Kidney (tissue), 14 donors: ENCODE results near the gene CDX2. TPM values are rescaled to one million over a fixed set of nuclear protein-coding genes. Genes with fewer than 3 reads are reported as not detected.

Experiments used
- DNase-seq, 5 donors: peaks; one replicate each; pipeline ENCODE4 v3.0.0-alpha.2; 2013 to 2020
- FAIRE-seq: peaks from 2 replicates; lab custom pipeline; 2012; peaks lifted over from hg19 to GRCh38; lab: Jason Lieb, UNC
- H3K27ac ChIP-seq, 2 donors: one replicate each; pipeline ENCODE4 v1.7.0; 2013; ENCODE audit warnings: low read depth in 2 of 2, low read length in 2 of 2, inconsistent platforms in 1 of 2
- H3K27me3 ChIP-seq: one replicate; pipeline ENCODE4 v1.7.1; 2013; ENCODE audit warnings: low read length, inconsistent platforms; ENCODE audit not compliant: control insufficient read depth, insufficient read depth
- H3K36me3 ChIP-seq, 3 donors: one replicate each; pipeline versions ENCODE4 v1.7.0 to v1.7.1; 2013; ENCODE audit warnings: low read length in 3 of 3, control low read depth in 1 of 3, inconsistent platforms in 1 of 3; ENCODE audit not compliant: insufficient read depth in 3 of 3, control insufficient read depth in 2 of 3
- H3K4me1 ChIP-seq, 3 donors: one replicate each; pipeline versions ENCODE4 v1.7.0 to v1.7.1; 2013; ENCODE audit warnings: low read length in 3 of 3, inconsistent platforms in 1 of 3, low read depth in 1 of 3; ENCODE audit not compliant: control insufficient read depth in 2 of 3, insufficient read depth in 2 of 3
- H3K4me3 ChIP-seq, 3 donors: one replicate each; pipeline versions ENCODE4 v1.7.0 to v1.8.1; 2013; ENCODE audit warnings: low read length in 3 of 3, control low read depth in 1 of 3, inconsistent platforms in 1 of 3
- H3K9ac ChIP-seq, 3 donors: one replicate each; pipeline versions ENCODE4 v1.7.0 to v1.7.1; 2013; ENCODE audit warnings: low read length in 3 of 3, control low read depth in 1 of 3, inconsistent platforms in 1 of 3
- H3K9me3 ChIP-seq, 3 donors: one replicate each; pipeline versions ENCODE4 v1.7.0 to v1.7.1; 2013; ENCODE audit warnings: low read length in 3 of 3, control low read depth in 1 of 3, inconsistent platforms in 1 of 3; ENCODE audit not compliant: control insufficient read depth in 2 of 3, insufficient read depth in 1 of 3
- intact Hi-C: fragments of 100-400 bp; cut with DNase I; formaldehyde crosslinking; loops from one replicate; pipeline ENCODE4 v1.11.1; 2022
- polyA plus RNA-seq: library from polyadenylated mRNA; stranded (reverse); fragments of 350-450 nt; fragmentation: Illumina TruSeq; extraction: RNeasy Lipid Tissue Mini Kit (QIAGEN cat#74804); gene quantifications from one replicate; pipeline ENCODE4 v1.2.3, GENCODE V29; 2014; ENCODE audit warnings: low read depth, low replicate concordance; ENCODE audit not compliant: insufficient read depth
- total RNA-seq: library from RNA; stranded (reverse); fragmentation: NEBNext Ultra II Directional; extraction: Animal tissue kit (Norgen Biotek cat#: 25700); gene quantifications from one replicate; pipeline ENCODE4 v1.2.1, GENCODE V29; 2021
- TF ChIP-seq, protein P1 (sequence below): IDR thresholded peaks from 3 replicates; pipeline ENCODE4 v1.5.1; 2012; ENCODE audit warnings: mild to moderate bottlenecking, moderate library complexity, borderline replicate concordance; ENCODE audit not compliant: insufficient read depth; ENCODE audit errors: extremely low read depth
- donor health status: control.
- donor health status: control.
- donor health status: control.
- donor health status: control.
- donor health status: control.
- donor health status: DM: yes; HTN: yes; CAD: no.
- donor health status: Normal renal cell carcinoma (clear cell type).

Gene CDX2
- total and polyA plus RNA-seq, 2 donors from 2014 or later, result not detected

DNA sequence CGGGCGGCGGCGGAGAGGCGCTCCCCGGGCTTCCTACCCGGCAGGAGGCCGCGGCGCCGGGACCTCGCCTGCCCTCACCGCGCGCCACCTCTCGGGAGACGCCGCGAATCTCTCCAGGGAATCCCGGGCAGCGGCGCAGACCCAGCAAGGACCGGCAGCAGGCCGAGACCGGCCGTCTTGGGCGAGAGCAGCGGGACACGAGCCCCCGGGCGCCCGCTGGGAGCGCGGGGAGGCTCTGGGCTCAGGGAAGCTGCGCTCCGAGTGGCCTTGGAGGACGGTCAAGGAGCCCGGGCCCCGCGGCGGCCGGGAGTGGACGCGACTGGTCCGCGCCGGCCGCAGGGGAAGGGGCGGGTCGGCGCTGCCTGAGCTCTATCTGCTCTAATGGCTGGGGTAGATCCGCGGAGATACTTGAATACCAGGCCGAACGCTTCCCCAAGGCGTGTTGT is 14.7 kb downstream of the CDX2 start:
- Histone ChIP-seq H3K9me3 (peaks cover 0 to 3% (median 0%) of the 10 kb centered on the region in 3 donors), H3K9ac (no peak overlapping the region), H3K27ac (peak overlapping the region; percentile 78 to 86), H3K36me3 (no peaks in the 10 kb centered on the region), H3K27me3 (peaks cover 56% of the 10 kb centered on the region), H3K4me1 (no peaks in the 10 kb centered on the region), H3K4me3 (peak overlapping the region in 2 of 3 donors; percentile 52 to 57)
- TF ChIP-seq, protein P1, sequence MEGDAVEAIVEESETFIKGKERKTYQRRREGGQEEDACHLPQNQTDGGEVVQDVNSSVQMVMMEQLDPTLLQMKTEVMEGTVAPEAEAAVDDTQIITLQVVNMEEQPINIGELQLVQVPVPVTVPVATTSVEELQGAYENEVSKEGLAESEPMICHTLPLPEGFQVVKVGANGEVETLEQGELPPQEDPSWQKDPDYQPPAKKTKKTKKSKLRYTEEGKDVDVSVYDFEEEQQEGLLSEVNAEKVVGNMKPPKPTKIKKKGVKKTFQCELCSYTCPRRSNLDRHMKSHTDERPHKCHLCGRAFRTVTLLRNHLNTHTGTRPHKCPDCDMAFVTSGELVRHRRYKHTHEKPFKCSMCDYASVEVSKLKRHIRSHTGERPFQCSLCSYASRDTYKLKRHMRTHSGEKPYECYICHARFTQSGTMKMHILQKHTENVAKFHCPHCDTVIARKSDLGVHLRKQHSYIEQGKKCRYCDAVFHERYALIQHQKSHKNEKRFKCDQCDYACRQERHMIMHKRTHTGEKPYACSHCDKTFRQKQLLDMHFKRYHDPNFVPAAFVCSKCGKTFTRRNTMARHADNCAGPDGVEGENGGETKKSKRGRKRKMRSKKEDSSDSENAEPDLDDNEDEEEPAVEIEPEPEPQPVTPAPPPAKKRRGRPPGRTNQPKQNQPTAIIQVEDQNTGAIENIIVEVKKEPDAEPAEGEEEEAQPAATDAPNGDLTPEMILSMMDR, result no peak
- no peak for FAIRE-seq
- intact Hi-C loops, result no loop called here
- peak in 2 of 5 donors; percentile 33 to 46 for DNase-seq

DNA sequence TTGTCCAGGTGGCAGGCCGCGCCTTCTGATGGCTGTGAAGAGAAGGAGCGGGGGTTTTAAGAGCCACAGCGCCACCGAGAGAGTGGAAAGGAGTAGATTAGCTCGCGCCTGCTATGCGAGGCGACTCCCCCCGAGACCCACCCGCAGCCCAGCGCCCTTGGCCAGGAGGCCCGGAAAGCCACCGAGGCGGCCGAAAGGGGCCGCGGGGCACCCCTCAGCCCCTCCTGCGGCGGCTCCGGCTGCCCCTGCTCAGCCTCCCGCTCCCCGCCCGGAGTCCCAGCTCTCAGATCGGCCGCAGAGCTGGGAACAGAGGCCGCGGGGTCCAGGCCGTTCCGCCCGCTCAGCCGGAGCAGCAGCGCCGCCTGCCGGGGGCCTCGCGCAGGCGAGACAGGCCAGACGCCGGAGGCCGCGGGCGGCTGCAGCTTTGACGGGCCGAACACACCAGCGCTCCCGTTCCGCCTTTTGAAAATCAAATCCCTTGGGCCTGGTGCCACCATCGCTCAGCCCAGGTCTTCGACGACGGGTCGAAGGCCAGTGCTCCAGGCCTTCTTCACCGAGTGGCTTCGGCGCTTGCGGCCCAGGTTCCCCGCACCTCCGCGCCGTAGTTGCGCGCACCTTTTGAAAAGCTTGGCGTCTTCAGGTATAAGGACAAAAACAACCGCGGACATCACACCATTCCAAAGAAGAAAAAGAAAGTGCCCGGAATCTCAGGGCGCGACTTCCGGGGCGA is 15.3 kb downstream of the CDX2 start:
- peak overlapping the region; percentile 78 to 86 for H3K27ac ChIP-seq
- H3K36me3 ChIP-seq, result no peaks in the 10 kb centered on the region
- FAIRE-seq (no peak), DNase-seq (peak; percentile 88 to 93 (median 91))
- no peaks in the 10 kb centered on the region for H3K4me1 ChIP-seq
- TF ChIP-seq, protein P1, result peak; percentile 82
- H3K4me3 ChIP-seq, result peak overlapping the region in 2 of 3 donors; percentile 52 to 57
- peaks cover 0 to 3% (median 0%) of the 10 kb centered on the region in 3 donors for H3K9me3 ChIP-seq
- intact Hi-C loops, result no loop called here
- peaks cover 50% of the 10 kb centered on the region for H3K27me3 ChIP-seq
- peak overlapping the region in 1 of 3 donors; percentile 69 for H3K9ac ChIP-seq

DNA sequence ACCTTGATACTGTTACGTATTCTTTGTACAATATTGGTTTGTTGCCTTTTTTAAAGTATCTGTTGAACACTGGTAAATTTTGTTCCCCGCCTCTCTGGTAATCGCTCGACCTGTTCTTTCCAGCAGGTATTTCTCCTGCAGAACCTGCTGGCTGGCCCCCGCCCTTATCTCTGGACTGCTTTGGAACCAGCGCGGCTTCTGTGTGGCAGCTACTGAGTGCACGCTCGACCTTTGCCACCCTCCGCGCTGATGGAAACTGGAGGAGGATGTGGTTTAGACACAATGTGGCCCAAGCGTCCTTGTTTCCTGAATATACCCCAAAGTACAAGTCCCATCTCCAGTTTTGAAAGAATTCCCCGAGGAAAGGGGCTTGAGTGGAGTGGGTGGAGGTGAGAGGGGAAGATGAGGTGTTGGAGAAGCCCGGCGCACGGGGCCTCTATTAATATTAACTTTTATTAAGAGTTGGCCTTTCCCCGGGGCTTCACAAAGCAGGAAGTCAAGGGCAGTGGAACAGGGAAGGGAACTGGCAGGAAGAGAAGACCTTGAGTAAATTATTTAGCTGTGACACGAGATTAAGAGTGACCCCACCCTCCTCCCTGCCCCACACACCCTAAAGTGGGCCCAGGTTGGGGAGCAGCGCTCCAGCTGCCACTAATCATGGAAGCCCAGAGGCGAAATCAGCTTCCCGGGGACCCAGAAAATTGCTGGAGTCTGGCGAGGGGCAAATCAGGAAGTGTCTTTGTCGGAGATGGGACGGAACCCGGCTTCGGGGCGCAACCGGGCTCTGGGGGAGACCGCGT is 16.0 kb downstream of the CDX2 start:
- Histone ChIP-seq H3K27me3 (peaks cover 45% of the 10 kb centered on the region), H3K9me3 (peaks cover 0 to 3% (median 0%) of the 10 kb centered on the region in 3 donors), H3K9ac (peak overlapping the region in 1 of 3 donors; percentile 69), H3K27ac (peak overlapping the region; percentile 78 to 86), H3K4me3 (peak overlapping the region in 2 of 3 donors; percentile 37 to 57), H3K36me3 (no peaks in the 10 kb centered on the region), H3K4me1 (no peaks in the 10 kb centered on the region)
- peak in 1 of 5 donors; percentile 43 for DNase-seq
- intact Hi-C loops, result no loop called here
- FAIRE-seq, result no peak
- TF ChIP-seq, protein P1, result no peak
